GM18517 (cell line): Measurements from ENCODE around the gene TRIP12.
"Not testable (repeated sequence)": the region's sequence is repeated elsewhere in the genome, so short reads cannot be mapped to it uniquely, and the experiment has no call there.

Source experiments
- ATAC-seq: cut with Tn5 transposase; IDR thresholded peaks from one replicate; pipeline ENCODE4 v1.9.1; 2021; ENCODE audit warnings: mild to moderate bottlenecking, moderate library complexity; ENCODE audit not compliant: unreplicated experiment

The TRIP12 gene

DNA sequence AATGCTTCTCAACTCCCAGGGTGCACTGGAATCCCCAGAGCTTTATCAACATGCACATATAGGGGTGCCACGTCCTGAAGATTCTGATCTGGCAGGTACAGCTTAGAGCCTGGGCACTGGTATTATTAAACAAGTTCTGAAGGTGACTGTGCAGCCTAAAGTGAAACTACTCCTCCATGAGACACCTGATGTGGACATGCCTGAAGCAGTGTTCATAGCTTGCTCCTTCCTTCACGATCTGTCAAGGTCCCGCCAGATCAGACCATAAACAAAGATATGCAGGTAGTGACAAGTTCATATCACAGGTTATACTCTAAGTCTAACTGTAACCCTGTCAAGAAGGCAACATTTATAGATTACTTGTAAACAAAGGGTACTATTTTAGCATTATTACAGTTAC is 142.2 kb downstream of the TRIP12 start:
- ATAC-seq, result no peak

DNA sequence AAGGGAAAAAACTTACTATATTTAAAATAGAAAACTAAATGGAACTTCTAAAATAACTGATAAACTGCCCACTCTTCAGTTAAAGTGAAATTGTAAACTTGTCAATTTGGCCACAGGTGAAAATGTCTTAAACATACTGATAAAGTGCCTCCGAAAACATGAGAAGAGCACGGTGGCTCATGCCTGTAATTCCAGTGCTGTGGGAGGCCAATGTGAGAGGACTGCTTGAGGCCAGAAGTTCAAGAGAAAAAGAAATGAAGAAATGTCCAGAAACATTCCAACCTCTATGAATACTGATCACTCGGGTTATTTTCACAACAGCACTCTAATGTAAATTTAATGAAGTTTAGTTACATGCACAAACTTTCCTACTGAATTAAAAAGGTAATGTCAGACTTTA is 144.1 kb downstream of the TRIP12 start:
- no peak for ATAC-seq

- no peak for ATAC-seq
Measured at GRCh38 chr2:229775614-229776313, 146.0 kb downstream of the TRIP12 start.

DNA sequence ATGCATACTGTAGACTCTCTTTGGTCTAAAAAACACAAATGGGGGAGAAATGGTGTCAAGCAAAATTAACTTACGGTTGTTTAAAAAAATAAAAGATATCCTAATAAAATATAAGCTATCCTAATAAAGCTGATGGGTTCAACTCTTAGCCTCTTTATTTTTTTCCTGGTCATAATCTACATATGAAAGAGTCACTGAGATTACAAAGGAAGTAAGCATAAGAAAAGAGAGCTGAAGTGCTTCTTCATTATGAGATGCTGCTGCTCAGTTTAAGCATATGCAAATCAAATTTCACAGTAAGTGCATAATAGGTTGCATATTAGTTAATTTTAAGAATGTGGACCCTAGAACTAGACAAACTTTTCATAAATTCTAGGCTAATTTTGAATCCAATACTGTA is 147.6 kb downstream of the TRIP12 start:
- ATAC-seq, result no peak

- ATAC-seq, result no peak
Measured at GRCh38 chr2:229768235-229768634, 153.6 kb downstream of the TRIP12 start.

GRCh38 chr2:229765721-229766120 is 156.1 kb downstream of the TRIP12 start:
- ATAC-seq, result no peak

DNA sequence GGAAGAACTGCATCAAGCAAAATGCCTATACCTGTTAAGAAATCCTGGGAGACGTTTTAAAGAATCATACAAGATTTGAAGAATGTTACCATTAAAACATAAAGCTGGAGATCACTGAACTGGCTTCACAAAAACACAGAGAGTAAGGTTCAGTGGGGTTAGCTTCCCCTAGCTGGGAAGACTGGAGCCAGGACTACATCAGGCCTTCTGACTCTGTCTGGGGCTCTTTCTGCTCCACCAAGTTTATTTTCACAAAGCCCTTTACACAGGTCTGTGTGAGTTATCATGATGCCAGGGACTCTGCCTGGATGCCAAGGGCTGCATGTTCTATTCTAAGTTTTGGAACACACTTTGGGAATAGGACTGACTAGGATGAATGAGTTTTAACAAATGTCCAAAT is 160.1 kb downstream of the TRIP12 start:
- no peak for ATAC-seq

- not testable (repeated sequence) for ATAC-seq
Measured at GRCh38 chr2:229757462-229757861, 164.3 kb downstream of the TRIP12 start.

GRCh38 chr2:229752970-229753729 is 168.7 kb downstream of the TRIP12 start:
- ATAC-seq, result no peak

GRCh38 chr2:229749779-229750178 is 172.0 kb downstream of the TRIP12 start:
- no peak for ATAC-seq

GRCh38 chr2:229748950-229749349 is 172.9 kb downstream of the TRIP12 start:
- ATAC-seq, result no peak

GRCh38 chr2:229742691-229743090 is 179.1 kb downstream of the TRIP12 start:
- not testable (repeated sequence) for ATAC-seq

DNA sequence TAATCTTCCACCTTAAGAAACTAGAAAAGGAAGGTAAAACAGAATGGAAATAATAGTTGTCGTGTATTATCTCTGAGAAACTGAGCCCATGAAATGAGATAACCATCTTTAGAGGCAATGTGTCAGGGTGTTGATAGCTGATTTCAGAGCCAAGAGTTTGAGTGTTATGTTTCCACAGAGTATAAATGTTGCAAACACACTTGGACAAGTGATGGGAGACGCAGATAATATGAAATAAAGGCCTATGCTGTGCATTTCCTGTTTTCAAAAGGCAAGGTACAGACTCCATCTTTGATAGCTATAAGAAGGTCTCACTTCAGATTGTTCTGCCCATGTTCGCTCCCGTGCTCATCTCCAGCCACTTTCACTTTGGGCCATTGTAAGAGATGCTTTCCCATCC is 181.5 kb downstream of the TRIP12 start:
- no peak for ATAC-seq

GRCh38 chr2:229738024-229738625 is 183.7 kb downstream of the TRIP12 start:
- ATAC-seq, result no peak

DNA sequence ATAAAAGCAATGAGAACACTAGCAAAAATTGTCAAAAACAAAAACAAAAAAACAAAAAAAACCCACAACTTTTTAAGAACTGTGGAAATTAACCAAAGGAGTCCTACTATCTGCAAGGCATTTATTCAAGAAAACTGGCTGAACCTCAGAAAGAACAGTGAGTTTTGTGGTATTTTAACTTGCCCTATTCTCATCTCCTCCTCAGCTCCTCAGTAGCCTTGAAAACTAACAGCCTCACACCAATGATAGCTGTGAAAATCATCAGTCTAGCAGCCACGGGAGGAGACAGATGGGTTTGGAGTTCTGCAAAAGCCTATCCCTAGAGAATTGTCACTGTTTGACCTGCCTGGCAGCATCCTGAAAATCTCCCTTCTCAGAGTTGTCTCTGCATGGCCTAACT is 187.4 kb downstream of the TRIP12 start:
- ATAC-seq, result no peak

DNA sequence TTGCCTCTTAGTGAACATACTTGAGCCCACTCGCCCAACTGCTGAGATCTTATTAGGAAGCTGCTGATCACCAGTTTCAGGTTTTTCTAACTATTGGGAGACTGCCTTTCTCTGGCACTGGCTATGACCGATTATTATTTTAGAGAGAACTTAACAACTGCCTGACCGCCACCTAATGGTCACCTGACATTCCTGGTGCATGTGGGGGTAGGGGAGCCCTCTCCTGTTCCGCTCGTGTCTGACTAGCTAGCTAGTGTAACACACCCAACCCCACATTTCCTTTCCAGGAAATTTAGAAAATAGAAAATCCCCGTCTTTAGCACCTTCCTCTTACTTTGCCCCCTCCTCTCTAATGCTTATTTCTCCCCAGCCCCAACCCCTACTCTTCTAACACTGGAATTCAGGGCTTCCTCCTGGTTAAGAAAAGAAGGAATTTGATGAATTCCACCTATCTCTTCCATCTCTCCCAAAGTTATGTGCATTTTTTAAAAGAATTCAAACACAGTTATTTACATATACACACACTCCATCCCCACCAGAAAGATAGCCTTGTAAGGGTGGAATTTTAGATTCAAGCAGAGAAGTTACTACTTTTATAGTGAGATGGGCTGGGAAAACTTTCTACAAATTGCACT is 188.1 kb downstream of the TRIP12 start:
- ATAC-seq, result no peak

DNA sequence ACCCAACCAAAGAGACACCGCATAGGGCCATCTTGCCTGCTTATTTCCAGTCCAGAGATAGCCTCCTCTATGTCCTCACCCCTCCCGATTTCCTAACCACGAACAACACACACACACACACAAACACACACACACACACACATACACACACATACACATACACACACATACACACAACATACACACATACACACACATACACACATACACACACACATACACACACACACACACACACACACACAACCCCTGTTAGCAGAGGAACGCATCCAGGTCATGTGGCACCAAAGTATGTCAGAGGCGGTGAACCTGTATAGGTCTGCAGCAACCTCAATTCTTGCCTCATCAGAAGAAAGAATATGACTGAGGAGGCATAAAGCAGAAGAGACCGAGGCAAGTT is 188.9 kb downstream of the TRIP12 start:
- ATAC-seq, result no peak

DNA sequence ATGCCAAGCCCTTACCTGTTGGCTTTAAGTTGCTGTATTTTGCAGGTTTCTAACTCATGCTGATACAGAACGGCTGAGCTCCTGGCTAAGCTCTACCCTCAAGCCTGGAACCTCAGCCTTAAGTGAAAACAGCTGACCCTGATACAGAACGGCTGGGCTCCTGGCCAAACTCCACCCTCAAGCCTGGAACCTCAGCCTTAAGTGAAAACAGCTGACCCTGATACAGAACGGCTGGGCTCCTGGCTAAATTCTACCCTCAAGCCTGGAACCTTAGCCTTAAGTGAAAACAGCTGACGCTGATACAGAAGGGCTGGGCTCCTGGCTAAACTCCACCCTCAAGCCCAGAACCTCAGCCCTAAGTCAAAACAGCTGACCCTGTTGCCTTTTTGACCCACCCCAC is 189.9 kb downstream of the TRIP12 start:
- ATAC-seq, result no peak

DNA sequence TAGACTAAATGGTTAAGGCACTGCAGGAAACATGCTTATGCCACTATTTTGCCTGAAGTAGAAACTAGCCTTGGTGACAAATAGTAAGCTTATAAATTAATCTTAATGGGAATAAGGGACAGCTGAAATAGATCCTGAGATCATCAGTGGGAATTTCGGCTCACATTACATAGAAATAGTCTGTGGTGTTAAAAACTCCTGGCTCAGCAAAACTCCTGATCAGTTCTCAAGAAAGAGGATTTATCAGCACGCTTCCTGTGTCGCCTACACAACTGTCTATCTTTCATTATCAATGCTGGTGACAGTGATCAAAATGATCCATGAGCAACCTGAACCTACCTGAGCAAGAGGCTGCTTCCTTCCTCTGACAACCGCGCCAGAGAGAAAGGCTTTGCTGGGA is 190.4 kb downstream of the TRIP12 start:
- ATAC-seq, result no peak

GRCh38 chr2:229728370-229728769 is 193.4 kb downstream of the TRIP12 start:
- ATAC-seq, result no peak

GRCh38 chr2:229726643-229727042 is 195.2 kb downstream of the TRIP12 start:
- no peak for ATAC-seq
